ENCODE results near the gene VWA8.
"Not testable (repeated sequence)": the region's sequence is repeated elsewhere in the genome, so short reads cannot be mapped to it uniquely, and the experiment has no call there.

The VWA8 gene

DNA sequence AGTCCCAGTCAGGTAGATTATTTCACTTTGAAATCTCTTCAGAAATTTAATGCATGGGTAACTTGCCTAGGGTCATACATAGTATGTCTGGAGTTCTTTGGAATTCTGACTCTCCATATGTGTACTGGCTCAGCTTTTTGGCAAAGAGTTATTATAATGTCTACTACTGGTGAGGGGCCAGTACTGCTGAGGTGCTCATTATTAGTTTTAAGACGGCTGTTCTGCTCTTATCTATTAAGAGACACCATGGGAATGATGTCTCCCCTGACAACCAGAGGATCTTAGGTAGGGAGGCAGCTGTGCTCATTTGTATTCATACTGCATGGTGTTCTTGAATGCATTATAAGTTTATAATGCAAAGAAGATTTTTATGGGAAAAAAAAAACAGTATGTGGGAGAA is 319.5 kb downstream of the VWA8 start:
- DNase-seq = no peak

DNA sequence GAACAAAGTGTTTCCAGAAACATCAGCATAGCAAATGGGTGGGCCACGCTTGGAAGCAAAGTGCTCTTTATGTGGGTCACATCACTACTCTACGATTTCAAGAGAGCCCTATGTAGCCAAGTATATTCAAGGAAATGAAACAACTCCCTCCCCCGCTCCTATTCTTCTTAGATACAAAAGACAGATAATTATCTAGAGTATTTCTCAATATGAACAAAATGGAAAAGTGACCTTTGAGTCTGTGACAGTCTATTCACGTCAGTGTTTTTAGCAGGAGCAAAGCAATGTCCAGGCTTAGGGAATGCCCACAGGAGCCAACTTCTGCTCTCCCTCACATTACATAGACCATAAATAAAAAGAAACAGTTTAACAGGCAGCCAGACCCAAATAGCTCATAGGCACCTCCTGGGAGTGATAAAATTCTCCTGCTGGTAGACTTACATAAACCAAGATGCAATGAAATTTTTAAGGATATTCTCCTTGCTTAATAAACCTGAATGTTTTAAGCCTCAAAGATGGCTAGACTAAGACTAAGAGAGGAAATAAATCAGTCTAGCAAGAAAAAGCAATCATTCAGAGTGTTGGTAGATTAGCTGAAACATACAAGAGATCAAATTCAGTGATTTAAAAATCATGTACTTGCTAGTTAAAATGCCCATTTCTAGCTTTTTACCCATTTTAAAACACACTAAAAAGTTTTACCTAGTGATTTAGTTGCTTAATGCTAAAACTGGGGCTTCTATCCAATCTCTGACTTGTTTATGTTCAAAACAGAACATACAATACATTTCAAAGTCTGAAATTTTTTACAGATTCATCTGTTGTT is 320.7 kb downstream of the VWA8 start:
- no peak for DNase-seq

DNA sequence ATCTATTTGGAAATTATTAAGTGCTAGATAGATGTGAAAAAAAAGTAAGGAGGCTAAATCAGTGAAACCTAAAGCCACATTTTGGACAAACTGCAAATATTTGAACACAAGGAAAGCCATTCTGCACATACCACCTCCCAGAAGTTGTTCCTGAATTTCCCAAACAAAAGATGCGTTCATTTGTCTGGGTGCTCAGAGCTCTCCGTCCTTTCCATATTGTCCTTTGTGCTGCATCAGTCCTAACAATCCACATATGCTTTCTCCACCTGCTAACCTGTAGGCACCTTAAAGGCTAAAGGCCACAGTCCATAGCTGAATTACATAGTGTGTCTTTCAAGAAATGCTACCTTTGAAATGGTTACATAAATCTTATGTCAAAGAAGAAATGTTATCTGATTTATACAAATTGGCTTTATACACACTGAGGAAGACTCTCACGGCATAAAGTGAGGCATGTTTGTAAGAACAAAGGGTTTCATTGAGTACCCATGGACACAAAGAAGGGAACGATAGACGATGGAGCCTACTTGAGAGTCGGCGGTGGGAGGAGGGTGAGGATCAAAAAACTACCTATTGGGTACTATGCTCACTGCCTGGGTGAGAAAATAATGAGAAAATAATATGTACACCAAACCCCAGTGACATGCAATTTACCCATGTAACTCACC is 321.5 kb downstream of the VWA8 start:
- no peak for DNase-seq

DNA sequence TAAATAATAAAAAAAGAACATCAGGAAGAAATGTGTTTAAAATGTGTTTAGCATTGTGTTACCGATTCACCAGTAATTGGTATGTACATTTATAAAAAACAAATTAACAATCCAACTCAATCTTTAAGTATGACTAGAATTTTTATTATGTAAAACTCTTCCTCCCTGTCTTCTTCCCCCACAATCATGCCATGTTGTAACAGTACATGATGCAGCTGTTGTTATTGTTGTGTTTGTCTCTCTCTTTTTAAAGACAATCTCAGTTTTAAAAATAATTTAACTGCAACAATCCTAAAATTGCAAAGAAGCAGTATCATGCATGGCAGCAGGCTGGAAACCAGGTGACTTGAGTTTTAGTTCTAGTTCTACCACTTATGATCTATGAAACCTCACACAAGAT is 323.3 kb downstream of the VWA8 start:
- no peak for DNase-seq

DNA sequence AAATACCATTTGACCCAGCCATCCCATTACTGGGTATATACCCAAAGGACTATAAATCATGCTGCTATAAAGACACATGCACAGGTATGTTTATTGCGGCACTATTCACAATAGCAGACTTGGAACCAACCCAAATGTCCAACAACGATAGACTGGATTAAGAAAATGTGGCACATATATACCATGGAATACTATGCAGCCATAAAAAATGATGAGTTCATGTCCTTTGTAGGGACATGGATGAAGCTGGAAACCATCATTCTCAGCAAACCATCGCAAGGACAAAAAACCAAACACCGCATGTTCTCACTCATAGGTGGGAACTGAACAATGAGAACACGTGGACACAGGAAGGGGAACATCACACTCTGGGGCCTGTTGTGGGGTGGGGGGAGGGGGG is 323.9 kb downstream of the VWA8 start:
- not testable (repeated sequence) for DNase-seq

DNA sequence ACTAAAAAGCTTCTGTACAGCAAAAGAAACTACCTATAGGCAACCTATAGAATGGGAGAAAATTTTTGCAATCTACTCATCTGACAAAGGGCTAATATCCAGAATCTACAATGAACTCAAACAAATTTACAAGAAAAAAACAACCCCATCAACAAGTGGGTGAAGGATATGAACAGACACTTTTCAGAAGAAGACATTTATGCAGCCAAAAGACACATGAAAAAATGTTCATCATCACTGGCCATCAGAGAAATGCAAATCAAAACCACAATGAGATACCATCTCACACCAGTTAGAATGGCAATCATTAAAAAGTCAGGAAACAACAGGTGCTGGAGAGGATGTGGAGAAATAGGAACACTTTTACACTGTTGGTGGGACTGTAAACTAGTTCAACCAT is 324.3 kb downstream of the VWA8 start:
- DNase-seq = not testable (repeated sequence)

DNA sequence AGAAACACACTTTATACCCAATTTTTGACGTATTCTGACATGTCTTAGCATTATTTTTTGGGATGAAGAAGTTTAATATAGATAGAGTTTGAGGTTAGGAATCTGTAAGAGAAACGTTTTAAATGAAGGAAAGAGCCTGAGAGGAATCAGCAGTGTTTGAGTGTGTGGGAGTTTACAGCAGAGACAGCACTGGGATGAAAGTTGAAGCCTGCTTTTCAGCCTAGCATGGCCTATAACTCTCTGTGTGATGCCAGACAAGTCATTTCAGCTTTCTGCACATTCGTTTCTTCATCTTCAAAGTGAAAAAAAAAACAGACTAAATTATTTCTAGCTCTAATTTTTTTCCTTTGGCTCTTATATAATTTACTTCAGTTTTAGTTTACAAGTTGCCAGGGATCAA is 326.5 kb downstream of the VWA8 start:
- no peak for DNase-seq

DNA sequence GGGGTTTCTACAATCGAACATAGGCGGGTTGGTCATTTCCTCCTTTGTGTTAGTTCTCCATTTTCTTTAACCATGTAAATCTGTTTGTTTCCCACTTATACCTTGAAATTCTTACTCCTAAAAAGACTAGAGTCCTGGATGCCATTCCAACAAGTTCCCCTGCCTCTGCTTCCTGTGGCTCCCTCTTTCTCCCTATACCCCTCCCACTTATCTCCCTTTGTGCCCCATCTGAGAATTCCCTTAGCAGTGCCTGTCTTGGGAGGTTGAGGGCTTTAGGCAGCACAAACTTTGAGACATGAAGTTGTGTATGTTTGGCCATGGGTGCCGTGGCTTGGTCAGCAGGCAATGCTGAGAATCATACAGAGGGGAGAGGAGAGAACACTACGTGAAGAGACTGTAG is 327.1 kb downstream of the VWA8 start:
- no peak for DNase-seq

DNA sequence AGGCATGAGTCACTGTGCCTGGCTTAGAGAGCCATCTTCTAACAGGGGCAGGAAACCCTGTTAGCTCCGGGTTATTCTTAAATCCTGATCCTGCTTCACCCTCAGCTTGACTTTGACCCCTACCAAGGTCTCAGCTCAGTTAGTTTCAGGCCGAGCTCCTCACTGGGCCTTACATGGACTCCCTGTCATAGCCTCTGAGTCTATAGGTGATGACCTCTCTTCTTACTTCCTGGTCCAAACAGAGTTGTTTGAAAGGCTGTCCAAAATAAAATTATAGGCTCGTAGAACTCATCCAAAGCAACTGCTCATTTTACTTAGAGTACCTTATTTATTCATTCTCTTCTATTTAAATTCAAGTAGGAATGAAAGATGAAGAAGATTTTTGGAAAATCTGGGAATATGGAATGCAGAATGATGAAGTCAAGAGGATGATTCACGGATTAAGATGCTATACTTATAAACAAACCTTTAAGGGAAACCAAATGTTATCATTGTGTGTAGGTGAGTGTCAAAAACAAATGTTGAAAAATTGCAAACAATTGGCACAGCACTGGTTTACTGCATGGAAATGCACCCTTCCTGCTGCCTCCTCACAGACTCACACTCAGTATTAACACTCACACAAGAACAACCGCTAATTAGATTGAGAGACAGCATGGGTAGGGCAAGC is 329.5 kb downstream of the VWA8 start:
- DNase-seq = no peak

DNA sequence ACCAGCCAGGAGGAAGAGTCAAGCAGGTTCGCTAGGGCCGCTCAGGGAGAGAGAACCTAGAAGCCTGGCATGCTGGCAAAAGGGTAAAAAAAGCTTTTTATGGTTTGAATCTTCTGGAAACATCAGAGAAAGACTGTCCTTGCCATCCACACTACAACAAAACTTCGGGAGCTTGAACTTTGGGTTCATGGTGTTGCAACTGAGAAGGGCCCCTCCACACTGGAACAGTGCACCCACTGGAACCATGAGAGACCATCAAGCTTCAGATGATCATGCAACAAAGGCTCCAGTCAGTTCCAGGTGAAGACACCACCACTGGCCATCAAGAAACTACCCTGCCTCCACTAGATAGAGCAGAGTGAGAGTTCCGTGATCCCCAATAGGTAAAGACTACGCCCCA is 333.5 kb downstream of the VWA8 start:
- no peak for DNase-seq

DNA sequence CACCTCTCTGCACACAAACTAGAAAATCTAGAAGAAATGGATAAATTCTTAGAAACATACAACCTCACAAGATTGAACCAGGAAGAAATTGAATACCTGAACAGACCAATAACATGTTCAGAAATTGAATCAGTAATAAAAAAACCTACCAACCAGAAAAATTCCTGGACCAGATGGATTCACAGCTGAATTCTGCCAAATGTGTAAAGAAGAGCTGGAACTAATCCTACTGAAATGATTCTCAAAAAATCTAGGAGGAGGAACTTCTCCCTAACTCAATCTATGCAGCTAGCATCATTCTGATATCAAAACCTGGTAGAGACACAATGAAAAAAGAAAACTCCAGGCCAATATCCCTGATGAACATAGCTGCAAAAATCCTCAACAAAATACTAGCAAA is 336.9 kb downstream of the VWA8 start:
- no peak for DNase-seq

DNA sequence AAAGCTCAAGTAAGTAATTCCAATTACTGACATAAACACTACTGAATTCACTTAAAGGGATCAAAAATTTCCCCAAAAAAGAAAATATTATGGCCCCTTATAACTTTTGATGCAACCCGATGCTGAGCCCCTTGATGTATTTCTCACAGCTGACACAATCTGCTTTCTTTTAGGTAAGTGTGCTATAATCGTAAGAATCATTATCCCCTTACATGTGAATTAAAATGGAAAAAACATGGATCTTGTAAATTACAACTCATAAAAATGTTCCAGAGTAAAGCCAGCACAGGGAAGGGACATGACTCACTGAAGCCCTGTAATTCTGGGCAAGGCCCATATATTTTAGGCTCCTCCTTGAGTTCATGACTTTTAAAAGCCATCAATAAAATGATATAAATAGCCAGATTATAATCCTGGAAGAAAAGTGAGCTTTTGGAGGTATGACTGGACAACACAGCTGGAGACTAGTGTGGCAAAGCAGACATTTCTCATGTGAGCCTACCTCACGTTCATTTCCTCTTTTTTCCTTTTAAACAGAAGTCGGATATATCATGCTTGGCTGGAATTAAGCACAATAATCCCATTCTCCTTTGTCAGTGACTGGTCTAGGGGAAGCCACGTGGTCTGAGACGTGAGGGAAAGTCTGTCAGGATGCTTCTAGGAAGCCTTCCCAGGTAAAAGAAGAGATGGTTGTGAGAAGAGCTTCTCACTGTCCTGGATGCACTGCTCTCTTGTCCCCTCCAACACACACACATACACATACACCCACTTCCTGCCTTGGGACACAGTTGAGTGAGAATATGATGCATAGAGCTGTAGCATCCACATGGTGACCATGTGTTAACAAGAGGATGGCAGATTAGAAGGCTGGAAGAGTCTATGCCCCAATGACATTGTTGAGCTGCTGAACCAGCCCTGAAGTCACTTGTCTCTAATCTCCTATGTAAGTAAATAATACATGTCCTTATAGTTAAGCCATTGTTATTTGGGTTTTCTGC is 338.2 kb downstream of the VWA8 start:
- no peak for DNase-seq

DNA sequence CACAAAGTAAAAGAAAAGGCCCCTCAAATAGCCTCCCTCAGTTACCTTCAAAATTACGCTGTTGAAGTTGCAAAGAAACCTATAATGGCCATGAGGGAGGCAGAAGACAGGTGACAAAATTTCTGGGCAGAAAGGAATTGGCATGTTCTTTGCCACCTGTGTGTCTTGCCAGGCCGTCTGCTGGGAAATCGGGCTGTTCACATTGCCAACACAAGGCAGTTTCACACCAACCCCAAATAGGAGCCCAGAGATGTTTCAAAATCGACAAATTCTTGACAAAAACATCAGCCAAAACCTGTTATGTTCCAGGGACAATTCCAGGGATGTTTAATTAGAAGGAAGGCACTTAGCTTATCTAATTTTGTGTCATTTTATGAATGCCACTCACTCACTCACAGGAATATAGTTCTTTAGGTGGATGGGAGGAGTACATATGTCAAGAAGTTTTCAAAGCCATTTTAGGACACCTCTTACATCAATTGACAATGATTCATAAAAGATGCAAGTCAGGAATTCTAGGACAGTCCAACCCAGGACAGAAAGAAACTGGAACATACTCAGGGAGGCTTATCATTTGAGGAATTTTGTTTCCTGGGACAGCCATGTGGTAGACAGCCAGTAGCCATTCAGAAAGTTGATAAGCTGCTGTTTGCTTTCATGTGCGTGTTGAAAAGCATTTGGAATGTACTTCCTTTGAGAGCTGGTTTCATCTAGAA is 339.0 kb downstream of the VWA8 start:
- no peak for DNase-seq

DNA sequence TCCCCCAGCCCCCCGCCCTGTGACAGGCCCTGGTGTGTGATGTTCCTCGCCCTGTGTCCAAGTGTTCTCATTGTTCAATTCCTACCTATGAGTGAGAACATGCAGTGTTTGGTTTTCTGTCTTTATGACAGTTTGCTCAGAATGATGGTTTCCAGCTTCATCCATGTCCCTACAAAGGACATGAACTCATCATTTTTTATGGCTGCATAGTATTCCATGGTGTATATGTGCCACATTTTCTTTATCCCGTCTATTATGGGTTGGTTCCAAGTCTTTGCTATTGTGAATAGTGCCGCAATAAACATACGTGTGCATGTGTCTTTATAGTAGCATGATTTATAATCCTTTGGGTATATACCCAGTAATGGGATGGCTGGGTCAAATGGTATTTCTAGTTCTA is 343.3 kb downstream of the VWA8 start:
- not testable (repeated sequence) for DNase-seq

DNA sequence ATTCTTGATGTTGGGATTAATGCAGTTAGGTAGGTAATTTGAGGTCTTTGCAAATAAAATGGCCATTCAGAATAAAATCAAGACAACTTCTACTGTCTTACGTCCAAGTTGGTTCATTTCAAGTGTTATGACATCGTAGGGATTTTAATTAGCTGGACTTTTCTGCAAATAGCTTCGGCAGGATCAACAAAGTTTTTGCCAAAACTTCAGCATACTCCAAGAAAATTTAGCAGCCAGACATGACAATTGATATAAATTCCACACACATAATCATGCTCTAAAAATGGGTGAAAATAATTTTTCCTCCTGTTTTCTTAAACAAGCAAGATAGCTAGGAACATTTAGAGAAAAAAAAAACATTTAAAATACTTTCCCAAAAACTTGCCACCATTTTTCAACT is 344.8 kb downstream of the VWA8 start:
- DNase-seq = no peak

DNA sequence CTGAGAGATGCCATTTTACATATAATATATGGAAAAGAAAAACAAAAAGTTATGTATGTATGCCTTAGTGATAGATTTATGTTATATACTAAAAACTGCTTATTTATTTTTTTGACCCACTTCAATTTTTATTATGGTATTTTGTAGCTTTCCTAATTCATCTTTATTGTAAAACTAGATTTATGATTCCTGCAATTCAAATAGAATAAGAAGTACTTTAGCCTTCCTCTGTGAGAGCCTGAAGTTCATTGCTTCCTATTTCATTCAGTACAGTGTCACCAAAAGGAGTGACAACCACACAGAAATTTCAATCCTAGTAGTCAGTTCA is 345.4 kb downstream of the VWA8 start:
- DNase-seq = no peak

DNA sequence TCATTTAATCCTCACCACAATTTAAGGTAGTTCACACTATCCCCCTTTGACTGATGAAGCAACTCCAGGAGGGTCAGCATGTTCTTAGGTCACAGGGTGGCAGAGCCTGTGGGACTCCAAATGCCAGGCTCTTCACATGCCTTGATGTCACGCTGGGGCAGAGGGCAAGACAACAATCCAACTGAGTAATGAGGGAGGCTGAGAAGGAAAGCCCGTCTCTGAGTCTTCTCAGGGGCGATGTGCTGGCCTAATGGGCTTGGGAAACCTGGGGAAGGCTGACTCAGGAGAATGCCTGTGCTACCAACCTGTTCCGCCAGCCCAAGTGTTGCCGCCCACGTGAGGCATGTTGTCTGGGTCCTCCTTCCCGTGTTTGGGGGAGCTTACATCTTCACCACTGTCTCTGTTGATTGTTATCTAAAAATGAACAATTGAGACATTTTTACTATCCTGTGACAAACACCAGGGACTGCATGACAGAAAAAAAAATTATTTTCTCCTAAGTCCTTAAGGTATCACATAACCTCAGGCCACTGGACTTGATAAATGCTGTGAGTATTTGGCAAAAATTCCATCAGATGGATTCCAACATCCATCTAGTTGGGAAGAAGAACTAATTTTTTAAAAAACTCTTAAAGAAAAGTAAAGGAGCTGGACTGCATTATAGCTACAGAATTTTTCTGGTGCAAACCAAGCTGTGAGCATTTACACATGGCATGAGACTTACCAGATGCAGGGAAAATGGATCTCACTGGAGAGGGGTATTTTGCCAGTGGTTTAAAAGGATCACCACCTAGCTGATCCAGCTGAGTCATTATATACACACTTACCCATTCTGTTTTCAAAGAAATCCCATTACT is 346.0 kb downstream of the VWA8 start:
- no peak for DNase-seq

DNA sequence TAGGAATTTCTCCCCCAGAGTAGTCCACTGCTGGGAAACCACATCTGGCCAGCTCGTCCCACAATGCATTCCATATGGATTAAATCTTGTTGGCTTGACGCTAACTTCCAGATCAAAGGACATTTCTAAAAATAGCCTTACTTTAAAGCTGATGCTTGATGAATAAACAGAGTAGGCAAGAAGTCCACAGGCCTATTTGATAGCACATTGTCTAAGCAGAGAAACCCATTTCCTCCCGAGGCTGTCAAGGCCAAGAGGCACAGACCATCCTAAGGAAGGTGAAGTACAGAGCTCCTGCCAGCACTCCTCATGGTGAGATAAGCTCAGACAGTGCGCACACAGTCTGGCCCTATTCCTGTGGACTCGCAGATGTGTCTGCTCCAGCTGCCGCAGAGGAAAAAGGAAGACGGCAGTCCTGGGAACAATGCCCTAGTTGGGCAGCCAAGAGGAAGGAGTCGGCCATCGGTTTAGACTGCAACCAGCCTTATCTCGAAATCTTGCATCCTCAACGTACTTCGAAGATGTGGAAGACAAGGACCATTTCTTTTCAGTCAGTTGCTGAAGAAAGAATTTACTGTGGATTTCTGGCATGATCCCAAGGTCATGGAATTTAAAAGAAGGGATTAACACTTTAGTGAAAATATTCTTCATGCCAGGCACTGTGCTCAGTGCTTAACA is 346.8 kb downstream of the VWA8 start:
- DNase-seq = no peak

DNA sequence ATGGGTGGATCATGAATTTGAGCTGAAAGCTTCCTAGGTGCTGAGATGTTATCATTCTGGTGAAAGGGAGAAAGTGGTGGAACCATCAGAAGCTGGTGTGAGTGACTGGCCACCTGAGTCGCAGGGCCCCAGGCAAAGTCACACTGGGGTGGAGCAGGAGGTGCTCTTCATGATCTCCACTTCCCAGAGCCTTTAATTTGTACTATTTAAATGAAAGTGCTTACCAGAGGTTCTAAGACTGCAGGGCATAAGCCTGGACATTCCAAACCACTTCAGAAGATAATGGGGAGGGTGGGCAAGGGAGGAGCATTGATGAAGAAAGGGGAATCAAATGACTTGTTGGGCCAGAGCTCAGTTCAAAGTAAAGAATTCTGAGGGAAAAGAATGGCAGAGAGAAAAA is 347.4 kb downstream of the VWA8 start:
- DNase-seq = no peak

DNA sequence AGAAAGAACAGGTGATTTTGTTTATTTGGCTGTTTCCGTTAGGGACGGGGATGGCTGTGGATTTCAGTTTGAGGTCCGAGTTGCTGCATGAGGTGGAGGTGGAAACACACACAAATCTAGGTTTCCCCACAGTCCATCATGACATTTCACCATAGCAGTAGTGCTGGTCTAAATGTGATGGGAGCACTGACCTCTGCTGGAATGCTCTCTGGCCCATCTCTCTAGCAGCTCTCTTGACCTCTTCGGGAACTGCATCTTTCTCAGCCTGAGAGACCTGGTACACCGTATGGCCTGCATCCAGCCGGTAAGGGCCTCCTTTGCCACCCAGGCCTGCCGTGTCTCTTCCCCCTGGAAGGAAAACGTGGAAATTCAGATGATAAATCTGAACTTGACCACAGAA is 349.5 kb downstream of the VWA8 start:
- no peak for DNase-seq

DNA sequence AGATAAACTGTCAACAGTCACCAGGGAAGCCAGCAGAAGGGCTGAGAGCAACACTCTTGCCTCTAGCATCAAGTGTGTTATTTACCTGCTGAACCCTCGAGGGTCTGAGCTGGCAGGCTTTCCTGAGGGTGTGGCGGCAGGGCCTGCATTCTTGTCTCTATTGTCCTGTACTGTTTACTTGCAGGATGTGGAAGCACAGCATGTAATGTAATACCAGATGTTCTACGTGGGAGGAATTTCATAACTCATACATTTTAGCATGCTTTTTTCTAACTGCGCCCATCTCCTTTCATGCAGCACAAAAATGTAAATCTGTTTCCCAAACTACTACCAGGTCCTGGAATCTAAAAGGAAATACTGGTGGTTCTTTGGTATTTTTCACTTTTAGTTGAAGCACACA is 350.5 kb downstream of the VWA8 start:
- no peak for DNase-seq

Data from activated CD8-positive, alpha-beta memory T cell treated with anti-CD3 and anti-CD28 coated beads, Interleukin-2, amount 50 U/mL, for 48 hours (primary cell).